Karpas-422 (cell line): ENCODE results near the gene CD164L2. TPM values are rescaled to one million over a fixed set of nuclear protein-coding genes. Genes with fewer than 3 reads are reported as not detected.
"Not testable (repeated sequence)": the region's sequence is repeated elsewhere in the genome, so short reads cannot be mapped to it uniquely, and the experiment has no call there.

Experiments
- DNase-seq: peaks from one replicate; pipeline ENCODE4 v3.0.0-alpha.2; 2015
- H2AFZ ChIP-seq: fragments of 200-600 bp; sonication (generic); 2 replicates; pipeline ENCODE4 v1.6.1; 2014; ENCODE audit warnings: antibody characterized with exemption, low read length, mixed read lengths
- H3K27ac ChIP-seq: fragments of 200-600 bp; sonication (generic); 2 replicates; pipeline ENCODE4 v1.5.1; 2014; ENCODE audit warnings: mild to moderate bottlenecking, low read length, moderate library complexity
- H3K27me3 ChIP-seq: fragments of 200-600 bp; sonication (generic); 2 replicates; pipeline ENCODE4 v1.6.1; 2014; ENCODE audit warnings: low read length, mixed read lengths
- H3K36me3 ChIP-seq: fragments of 200-600 bp; sonication (generic); 2 replicates; pipeline ENCODE4 v1.6.1; 2014; ENCODE audit warnings: low read length, mixed read lengths; ENCODE audit not compliant: insufficient read depth
- H3K4me1 ChIP-seq: fragments of 200-600 bp; sonication (generic); 2 replicates; pipeline ENCODE4 v1.6.1; 2014; ENCODE audit warnings: mild to moderate bottlenecking, low read length, mixed read lengths
- H3K4me2 ChIP-seq: fragments of 200-600 bp; sonication (generic); 2 replicates; pipeline ENCODE4 v1.6.1; 2014; ENCODE audit warnings: low read length, low read depth, mild to moderate bottlenecking; ENCODE audit not compliant: poor library complexity, severe bottlenecking
- H3K4me3 ChIP-seq: fragments of 200-600 bp; sonication (generic); 2 replicates; pipeline ENCODE4 v1.5.1; 2014; ENCODE audit warnings: mild to moderate bottlenecking, antibody characterized with exemption, low read length, mixed read lengths
- H3K79me2 ChIP-seq: fragments of 200-600 bp; sonication (generic); 2 replicates; pipeline ENCODE4 v1.6.1; 2014; ENCODE audit warnings: mild to moderate bottlenecking, low read length, mixed read lengths
- H3K9ac ChIP-seq: fragments of 200-600 bp; sonication (generic); 2 replicates; pipeline ENCODE4 v1.6.0; 2014; ENCODE audit warnings: low read length
- H3K9me2 ChIP-seq: fragments of 200-600 bp; sonication (generic), shearing (Covaris generic); replicated peaks from 2 replicates; pipeline ENCODE4 v1.6.0; 2014; ENCODE audit warnings: mild to moderate bottlenecking, low read length, moderate library complexity; ENCODE audit not compliant: insufficient read depth
- H3K9me3 ChIP-seq: fragments of 300-700, 200-600 bp; sonication (generic); 2 replicates; pipeline ENCODE4 v1.6.1; 2014; ENCODE audit warnings: low read length, mixed read lengths
- H4K20me1 ChIP-seq: fragments of 200-600 bp; sonication (generic); 2 replicates; pipeline ENCODE4 v1.6.1; 2014; ENCODE audit warnings: mild to moderate bottlenecking, antibody characterized with exemption, low read length, low read depth; ENCODE audit not compliant: insufficient read depth
- total RNA-seq: library from RNA; depleted of rRNA; stranded (reverse); fragments of >200 nt; shearing (Covaris generic); gene quantifications from 2 replicates; pipeline ENCODE4 v1.2.3, GENCODE V29; 2014; ENCODE audit warnings: low replicate concordance

CD164L2 gene
- total RNA-seq, 1 experiment from 2014 or later = 0.22 TPM

- Histone ChIP-seq H3K27me3 (no peaks in the 10 kb centered on the region), H4K20me1 (no peaks in the 10 kb centered on the region), H3K9ac (no peak overlapping the region), H3K9me2 (no peaks in the 10 kb centered on the region), H2AFZ (no peak overlapping the region), H3K4me2 (no peak overlapping the region), H3K79me2 (no peaks in the 10 kb centered on the region), H3K4me1 (peaks cover 23% of the 10 kb centered on the region), H3K36me3 (peaks cover 16% of the 10 kb centered on the region), H3K27ac (no peak overlapping the region), H3K9me3 (no peaks in the 10 kb centered on the region), H3K4me3 (no peak overlapping the region)
- DNase-seq = no peak
Observed at GRCh38 chr1:27409669-27410068, 26.5 kb upstream of the CD164L2 start.

DNA sequence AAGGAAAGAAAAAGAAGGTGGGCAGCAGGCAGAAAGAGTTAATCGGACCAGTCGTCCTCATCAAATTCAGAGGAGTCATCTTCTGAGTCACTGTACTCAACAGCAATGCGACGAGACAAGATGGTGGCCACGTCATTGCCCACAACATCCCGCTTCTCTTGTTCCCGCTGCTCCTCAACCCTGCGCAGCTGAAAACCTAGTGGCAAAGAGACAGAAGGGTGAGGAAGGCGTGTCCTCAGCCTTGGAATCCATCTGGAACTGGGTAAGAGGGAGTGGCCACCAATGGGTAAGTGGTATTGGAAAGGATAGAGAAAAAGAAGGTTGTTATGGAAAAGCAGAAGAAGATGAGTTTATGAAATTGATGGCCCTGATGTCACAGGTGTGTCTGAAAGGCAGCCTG lies 25.0 kb upstream of the CD164L2 start:
- H4K20me1 ChIP-seq = no peaks in the 10 kb centered on the region
- peaks cover 7% of the 10 kb centered on the region; the same call in 1 of the 2 replicates for H3K36me3 ChIP-seq
- H3K27ac ChIP-seq = no peak overlapping the region
- H3K9me2 ChIP-seq = no peaks in the 10 kb centered on the region
- H3K9me3 ChIP-seq = no peaks in the 10 kb centered on the region
- H3K27me3 ChIP-seq = no peaks in the 10 kb centered on the region
- no peaks in the 10 kb centered on the region for H3K79me2 ChIP-seq
- no peak overlapping the region for H3K4me2 ChIP-seq
- H3K4me1 ChIP-seq = peaks cover 38% of the 10 kb centered on the region
- no peak for DNase-seq
- no peak overlapping the region for H3K4me3 ChIP-seq
- no peak overlapping the region for H2AFZ ChIP-seq
- H3K9ac ChIP-seq = no peak overlapping the region

- H3K36me3 ChIP-seq, H2AFZ ChIP-seq, H4K20me1 ChIP-seq, H3K9me3 ChIP-seq, H3K79me2 ChIP-seq, DNase-seq, H3K4me3 ChIP-seq, H3K9me2 ChIP-seq, H3K27ac ChIP-seq, H3K4me2 ChIP-seq, H3K9ac ChIP-seq, H3K27me3 ChIP-seq: not testable (repeated sequence)
- peaks cover 35% of the 10 kb centered on the region for H3K4me1 ChIP-seq
Observed at GRCh38 chr1:27406791-27407190, 23.7 kb upstream of the CD164L2 start.

DNA sequence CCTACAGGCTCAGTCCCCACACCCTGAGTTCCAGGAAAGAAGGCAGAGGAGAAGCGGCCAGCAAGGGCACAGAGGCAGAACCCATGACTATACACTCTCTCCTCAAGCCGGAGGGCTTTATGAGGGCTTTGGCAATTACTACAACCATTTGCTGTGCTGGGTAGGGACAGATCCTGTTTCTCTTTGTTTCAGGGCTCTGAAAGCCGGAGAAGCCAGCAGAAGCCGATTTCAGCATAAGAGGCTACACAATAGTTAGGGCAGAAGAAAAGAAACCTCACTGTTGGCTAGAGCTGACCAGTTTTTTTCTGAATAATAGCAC lies 23.2 kb upstream of the CD164L2 start:
- H3K79me2 ChIP-seq = no peaks in the 10 kb centered on the region
- H3K36me3 ChIP-seq = no peaks in the 10 kb centered on the region; the same call in 1 of the 2 replicates
- no peaks in the 10 kb centered on the region for H3K27me3 ChIP-seq
- H3K9ac ChIP-seq = no peak overlapping the region
- H3K9me2 ChIP-seq = no peaks in the 10 kb centered on the region
- H3K9me3 ChIP-seq = no peaks in the 10 kb centered on the region
- H3K4me2 ChIP-seq = no peak overlapping the region
- H3K4me1 ChIP-seq = peaks cover 33% of the 10 kb centered on the region
- no peaks in the 10 kb centered on the region for H4K20me1 ChIP-seq
- H3K27ac ChIP-seq = no peak overlapping the region
- DNase-seq = no peak
- no peak overlapping the region for H3K4me3 ChIP-seq
- H2AFZ ChIP-seq = no peak overlapping the region

GRCh38 chr1:27405598-27406361 lies 22.6 kb upstream of the CD164L2 start:
- not testable (repeated sequence) for H3K9me2 ChIP-seq, H3K4me2 ChIP-seq, H3K4me3 ChIP-seq, H3K79me2 ChIP-seq, H2AFZ ChIP-seq, H3K27ac ChIP-seq, H3K9me3 ChIP-seq, H3K36me3 ChIP-seq, H3K27me3 ChIP-seq, H4K20me1 ChIP-seq, DNase-seq, H3K9ac ChIP-seq
- peaks cover 28% of the 10 kb centered on the region for H3K4me1 ChIP-seq

DNA sequence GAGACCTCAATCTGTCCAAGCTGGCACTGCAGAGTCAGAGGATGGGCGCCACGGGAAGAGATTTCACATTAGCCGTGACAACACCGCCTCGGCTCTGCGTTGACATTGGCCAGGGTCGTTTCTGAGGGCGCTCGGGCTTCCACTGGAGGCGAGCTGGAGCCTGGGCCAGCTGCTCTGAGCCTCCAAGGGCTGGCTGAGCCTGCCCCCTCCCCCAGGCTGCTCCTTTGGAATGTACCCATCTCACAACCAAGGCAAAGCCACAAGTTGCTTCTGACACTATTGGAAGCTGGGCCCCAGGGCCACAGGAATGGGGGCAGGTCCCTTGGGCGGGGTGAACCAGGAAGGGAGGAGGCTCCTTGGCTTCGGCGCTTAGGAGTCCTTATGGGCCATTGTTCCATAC lies 21.9 kb upstream of the CD164L2 start:
- no peak overlapping the region for H3K4me2 ChIP-seq
- H3K4me1 ChIP-seq = peaks cover 25% of the 10 kb centered on the region
- no peaks in the 10 kb centered on the region; the same call in 1 of the 2 replicates for H3K36me3 ChIP-seq
- no peaks in the 10 kb centered on the region for H3K9me3 ChIP-seq
- no peaks in the 10 kb centered on the region for H4K20me1 ChIP-seq
- no peak overlapping the region for H3K9ac ChIP-seq
- H3K4me3 ChIP-seq = no peak overlapping the region
- no peaks in the 10 kb centered on the region for H3K79me2 ChIP-seq
- H2AFZ ChIP-seq = no peak overlapping the region
- no peak for DNase-seq
- no peaks in the 10 kb centered on the region for H3K9me2 ChIP-seq
- H3K27me3 ChIP-seq = no peaks in the 10 kb centered on the region
- H3K27ac ChIP-seq = no peak overlapping the region

GRCh38 chr1:27403931-27404330 lies 20.8 kb upstream of the CD164L2 start:
- Histone ChIP-seq H3K4me2 (no peak overlapping the region), H3K9me2 (no peaks in the 10 kb centered on the region), H4K20me1 (no peaks in the 10 kb centered on the region), H3K36me3 (no peaks in the 10 kb centered on the region; the same call in 1 of the 2 replicates), H3K79me2 (no peaks in the 10 kb centered on the region), H3K27me3 (no peaks in the 10 kb centered on the region), H3K4me1 (peaks cover 25% of the 10 kb centered on the region), H3K27ac (peak overlapping the region; percentile 61), H3K9me3 (no peaks in the 10 kb centered on the region), H3K4me3 (no peak overlapping the region), H3K9ac (0 out of 2 replicates have a peak overlapping the region, but pooled peaks have one; percentile 29), H2AFZ (no peak overlapping the region)
- no peak for DNase-seq

- Histone ChIP-seq H3K27me3 (no peaks in the 10 kb centered on the region), H3K9me3 (no peaks in the 10 kb centered on the region), H3K4me3 (no peak overlapping the region), H3K27ac (peak overlapping the region; percentile 61), H3K4me1 (peaks cover 25% of the 10 kb centered on the region), H3K79me2 (no peaks in the 10 kb centered on the region), H4K20me1 (no peaks in the 10 kb centered on the region), H3K9me2 (no peaks in the 10 kb centered on the region), H2AFZ (no peak overlapping the region), H3K9ac (0 out of 2 replicates have a peak overlapping the region, but pooled peaks have one; percentile 29), H3K36me3 (no peaks in the 10 kb centered on the region; the same call in 1 of the 2 replicates), H3K4me2 (peak overlapping the region; percentile 36)
- DNase-seq = peak; percentile 68
Observed at GRCh38 chr1:27403065-27403726, 20.1 kb upstream of the CD164L2 start.
